ENCODE data around the gene RAPGEF6.

RAPGEF6 gene

GRCh38 chr5:131617140-131617822 is 17.7 kb downstream of the RAPGEF6 start:
- H3K27ac ChIP-seq = no peak overlapping the region
- no peak for TF ChIP-seq CTCF (conservative IDR thresholded peaks at IDR 0.05)

- no peak overlapping the region for H3K27ac ChIP-seq
- no peak for TF ChIP-seq CTCF (conservative IDR thresholded peaks at IDR 0.05)
These were observed 19.1 kb downstream of the RAPGEF6 start for GRCh38 chr5:131615957-131616356.

GRCh38 chr5:131613423-131613822 is 21.6 kb downstream of the RAPGEF6 start:
- H3K27ac ChIP-seq = no peak overlapping the region
- TF ChIP-seq CTCF (conservative IDR thresholded peaks at IDR 0.05) = no peak

- TF ChIP-seq CTCF (conservative IDR thresholded peaks at IDR 0.05) = no peak
- H3K27ac ChIP-seq = no peak overlapping the region
These were observed 24.0 kb downstream of the RAPGEF6 start for GRCh38 chr5:131611064-131611381.

GRCh38 chr5:131610198-131611063 is 24.6 kb downstream of the RAPGEF6 start:
- no peak for TF ChIP-seq CTCF (conservative IDR thresholded peaks at IDR 0.05)
- H3K27ac ChIP-seq = no peak overlapping the region

- no peak for TF ChIP-seq CTCF (conservative IDR thresholded peaks at IDR 0.05)
- no peak overlapping the region for H3K27ac ChIP-seq
These were observed 25.3 kb downstream of the RAPGEF6 start for GRCh38 chr5:131609774-131610173.

GRCh38 chr5:131608597-131608996 is 26.4 kb downstream of the RAPGEF6 start:
- no peak for TF ChIP-seq CTCF (conservative IDR thresholded peaks at IDR 0.05)
- no peak overlapping the region for H3K27ac ChIP-seq
